NB4 (cell line): ENCODE data around the gene MAP2K3.
"Not testable (repeated sequence)": the region's sequence is repeated elsewhere in the genome, so short reads cannot be mapped to it uniquely, and the experiment has no call there.

Experiments used
- MYC ChIP-seq: IDR thresholded peaks from 2 replicates; pipeline ENCODE4 v1.6.1; 2011; ENCODE audit warnings: low read depth, low read length
- POLR2A ChIP-seq: IDR thresholded peaks from 2 replicates; pipeline ENCODE4 v1.6.1; 2011; ENCODE audit warnings: mild to moderate bottlenecking; ENCODE audit not compliant: insufficient read length; ENCODE audit errors: extremely low read depth
- TF ChIP-seq, protein P1 (sequence below): IDR thresholded peaks from one replicate; pipeline ENCODE4 v1.5.1; 2012; ENCODE audit warnings: low read depth, low read length
- TF ChIP-seq, protein P2 (sequence below): IDR thresholded peaks from 2 replicates; pipeline ENCODE4 v1.6.1; 2011; ENCODE audit warnings: low read depth, low read length

DNA sequence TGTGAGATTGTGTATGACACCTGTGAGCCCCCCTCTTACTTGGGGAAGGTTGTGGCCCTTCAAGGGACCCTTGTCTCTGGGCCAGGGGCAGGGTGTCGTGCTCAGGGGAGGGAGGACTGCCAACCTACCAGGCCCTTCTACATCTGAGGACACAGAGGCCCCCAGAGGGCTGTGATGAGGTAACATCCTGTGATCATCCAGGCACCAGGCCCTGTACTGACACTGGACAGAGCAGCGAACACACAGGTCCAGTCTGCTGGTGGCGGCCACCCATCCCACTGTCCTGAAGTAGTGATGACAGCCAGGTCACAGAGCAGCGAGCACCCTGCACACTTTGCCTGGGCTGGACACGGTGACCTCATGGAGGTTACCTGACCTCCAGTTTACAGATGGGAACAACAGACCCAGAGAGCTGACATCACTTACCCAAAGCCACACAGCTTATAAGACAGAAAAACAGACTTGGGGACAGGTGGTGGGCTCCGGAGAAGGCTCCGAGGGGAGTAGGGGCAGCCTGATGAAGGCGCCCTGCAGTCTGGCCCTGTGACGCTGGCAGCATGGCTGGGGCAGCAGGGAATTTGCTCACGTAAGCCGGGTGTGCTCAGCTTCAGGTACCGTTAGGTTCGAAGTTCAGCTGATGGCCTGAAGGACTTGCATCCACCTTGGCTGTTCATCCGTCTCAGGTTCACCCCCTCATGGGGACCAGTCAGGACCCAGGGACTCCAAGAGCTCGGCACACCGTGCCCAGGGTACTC is 30.9 kb downstream of the MAP2K3 start:
- TF ChIP-seq MYC, POLR2A: not testable (repeated sequence)
- TF ChIP-seq, protein P1, sequence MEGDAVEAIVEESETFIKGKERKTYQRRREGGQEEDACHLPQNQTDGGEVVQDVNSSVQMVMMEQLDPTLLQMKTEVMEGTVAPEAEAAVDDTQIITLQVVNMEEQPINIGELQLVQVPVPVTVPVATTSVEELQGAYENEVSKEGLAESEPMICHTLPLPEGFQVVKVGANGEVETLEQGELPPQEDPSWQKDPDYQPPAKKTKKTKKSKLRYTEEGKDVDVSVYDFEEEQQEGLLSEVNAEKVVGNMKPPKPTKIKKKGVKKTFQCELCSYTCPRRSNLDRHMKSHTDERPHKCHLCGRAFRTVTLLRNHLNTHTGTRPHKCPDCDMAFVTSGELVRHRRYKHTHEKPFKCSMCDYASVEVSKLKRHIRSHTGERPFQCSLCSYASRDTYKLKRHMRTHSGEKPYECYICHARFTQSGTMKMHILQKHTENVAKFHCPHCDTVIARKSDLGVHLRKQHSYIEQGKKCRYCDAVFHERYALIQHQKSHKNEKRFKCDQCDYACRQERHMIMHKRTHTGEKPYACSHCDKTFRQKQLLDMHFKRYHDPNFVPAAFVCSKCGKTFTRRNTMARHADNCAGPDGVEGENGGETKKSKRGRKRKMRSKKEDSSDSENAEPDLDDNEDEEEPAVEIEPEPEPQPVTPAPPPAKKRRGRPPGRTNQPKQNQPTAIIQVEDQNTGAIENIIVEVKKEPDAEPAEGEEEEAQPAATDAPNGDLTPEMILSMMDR = not testable (repeated sequence)
- TF ChIP-seq, protein P2, sequence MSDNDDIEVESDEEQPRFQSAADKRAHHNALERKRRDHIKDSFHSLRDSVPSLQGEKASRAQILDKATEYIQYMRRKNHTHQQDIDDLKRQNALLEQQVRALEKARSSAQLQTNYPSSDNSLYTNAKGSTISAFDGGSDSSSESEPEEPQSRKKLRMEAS = not testable (repeated sequence)
